ENCODE measurements around the gene LRRC7.

The LRRC7 gene

DNA sequence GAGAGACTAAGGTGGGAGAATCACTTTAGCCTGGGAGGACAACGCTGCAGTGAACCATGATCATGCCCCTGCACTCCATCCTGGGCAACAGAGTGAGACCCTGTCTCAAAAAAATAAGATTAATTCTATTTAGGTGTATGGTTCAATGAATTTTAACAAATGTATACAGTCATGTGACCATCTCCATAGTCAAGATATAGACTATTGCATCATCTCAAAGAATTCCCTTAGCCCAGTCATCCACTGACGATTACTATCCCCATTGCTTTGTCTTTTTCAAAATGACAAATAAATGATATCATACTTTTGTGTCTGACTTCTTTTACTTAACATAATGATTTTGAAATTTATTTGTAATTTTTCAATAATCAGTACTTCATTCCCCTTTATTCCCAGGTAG, 260.0 kb downstream of the LRRC7 start:
- H3K36me3 ChIP-seq (ENCODE audit: control insufficient read depth, insufficient read depth, low read length), result no peaks in the 10 kb centered on the region
- no peak overlapping the region for H3K27ac ChIP-seq (ENCODE audit: low read depth, low read length)
- no peak overlapping the region for H3K4me3 ChIP-seq (ENCODE audit: low read length)
- H3K9ac ChIP-seq (ENCODE audit: low read length), result no peak overlapping the region
- no peaks in the 10 kb centered on the region for H3K27me3 ChIP-seq (ENCODE audit: control insufficient read depth, insufficient read depth, low read length)
- H3K4me1 ChIP-seq (ENCODE audit: control insufficient read depth, insufficient read depth, low read length), result no peaks in the 10 kb centered on the region

DNA sequence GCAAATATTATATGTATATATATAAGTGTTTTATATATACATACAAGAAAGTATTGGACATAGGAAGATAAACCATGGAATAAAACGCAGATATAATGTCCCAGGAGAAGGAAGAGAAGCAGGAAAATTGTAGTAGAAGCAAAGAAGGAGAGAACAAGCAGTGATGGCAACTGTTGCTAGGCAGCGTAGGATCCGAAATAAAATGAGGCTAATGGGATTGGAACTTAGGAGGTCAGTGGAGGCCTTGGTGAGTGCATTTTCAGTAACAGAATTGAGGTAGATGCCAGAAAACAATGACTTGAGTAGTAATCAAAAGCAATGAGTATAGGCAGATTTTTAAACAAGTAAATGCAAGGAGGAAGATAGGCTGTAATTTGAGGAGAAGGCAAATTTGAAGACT, 265.8 kb downstream of the LRRC7 start:
- no peaks in the 10 kb centered on the region for H3K36me3 ChIP-seq (ENCODE audit: control insufficient read depth, insufficient read depth, low read length)
- no peak overlapping the region for H3K27ac ChIP-seq (ENCODE audit: low read depth, low read length)
- no peaks in the 10 kb centered on the region for H3K4me1 ChIP-seq (ENCODE audit: control insufficient read depth, insufficient read depth, low read length)
- H3K4me3 ChIP-seq (ENCODE audit: low read length), result no peak overlapping the region
- H3K9ac ChIP-seq (ENCODE audit: low read length), result no peak overlapping the region
- H3K27me3 ChIP-seq (ENCODE audit: control insufficient read depth, insufficient read depth, low read length), result no peaks in the 10 kb centered on the region

DNA sequence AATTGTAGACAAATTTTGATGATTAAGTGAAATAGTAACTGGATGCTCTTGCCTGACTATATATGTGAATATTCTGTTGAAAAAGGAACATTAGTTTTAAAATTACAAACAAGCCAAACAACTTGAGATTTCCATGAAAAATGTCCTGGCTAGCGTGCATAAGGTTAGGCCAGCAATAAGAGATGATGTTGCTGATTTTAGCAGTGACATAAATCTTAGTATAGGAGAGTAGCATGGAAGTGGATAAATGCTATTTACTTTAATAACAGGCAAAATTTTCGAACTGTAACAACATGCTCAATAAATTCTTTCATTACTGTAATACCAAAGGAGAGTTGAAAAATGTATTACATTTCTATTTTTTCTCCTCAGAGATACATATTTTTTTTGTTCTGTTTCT, 266.6 kb downstream of the LRRC7 start:
- Histone ChIP-seq H3K4me1 (ENCODE audit: control insufficient read depth, insufficient read depth, low read length) (no peaks in the 10 kb centered on the region), H3K27ac (ENCODE audit: low read depth, low read length) (no peak overlapping the region), H3K4me3 (ENCODE audit: low read length) (no peak overlapping the region), H3K36me3 (ENCODE audit: control insufficient read depth, insufficient read depth, low read length) (no peaks in the 10 kb centered on the region), H3K27me3 (ENCODE audit: control insufficient read depth, insufficient read depth, low read length) (no peaks in the 10 kb centered on the region), H3K9ac (ENCODE audit: low read length) (no peak overlapping the region)

DNA sequence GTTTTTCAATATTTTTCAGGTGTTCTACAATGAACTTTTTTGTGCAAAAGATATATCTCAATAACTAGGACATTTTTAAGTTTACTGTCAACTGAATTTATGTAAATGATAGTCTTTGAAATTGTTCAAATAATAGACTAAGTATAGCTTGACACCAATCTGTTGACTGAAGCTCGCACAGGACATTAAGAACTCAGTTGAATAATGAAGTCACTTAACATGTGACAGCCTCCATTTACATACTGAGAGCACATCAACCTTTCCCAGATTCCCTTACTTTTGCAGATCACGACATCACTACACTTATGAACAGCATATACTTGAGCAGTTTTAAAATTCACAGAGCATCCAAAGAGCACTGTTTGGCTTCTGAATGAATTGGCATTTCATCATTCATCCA, 268.2 kb downstream of the LRRC7 start:
- Histone ChIP-seq H3K4me3 (ENCODE audit: low read length) (no peak overlapping the region), H3K27ac (ENCODE audit: low read depth, low read length) (no peak overlapping the region), H3K36me3 (ENCODE audit: control insufficient read depth, insufficient read depth, low read length) (no peaks in the 10 kb centered on the region), H3K4me1 (ENCODE audit: control insufficient read depth, insufficient read depth, low read length) (no peaks in the 10 kb centered on the region), H3K9ac (ENCODE audit: low read length) (no peak overlapping the region), H3K27me3 (ENCODE audit: control insufficient read depth, insufficient read depth, low read length) (no peaks in the 10 kb centered on the region)

DNA sequence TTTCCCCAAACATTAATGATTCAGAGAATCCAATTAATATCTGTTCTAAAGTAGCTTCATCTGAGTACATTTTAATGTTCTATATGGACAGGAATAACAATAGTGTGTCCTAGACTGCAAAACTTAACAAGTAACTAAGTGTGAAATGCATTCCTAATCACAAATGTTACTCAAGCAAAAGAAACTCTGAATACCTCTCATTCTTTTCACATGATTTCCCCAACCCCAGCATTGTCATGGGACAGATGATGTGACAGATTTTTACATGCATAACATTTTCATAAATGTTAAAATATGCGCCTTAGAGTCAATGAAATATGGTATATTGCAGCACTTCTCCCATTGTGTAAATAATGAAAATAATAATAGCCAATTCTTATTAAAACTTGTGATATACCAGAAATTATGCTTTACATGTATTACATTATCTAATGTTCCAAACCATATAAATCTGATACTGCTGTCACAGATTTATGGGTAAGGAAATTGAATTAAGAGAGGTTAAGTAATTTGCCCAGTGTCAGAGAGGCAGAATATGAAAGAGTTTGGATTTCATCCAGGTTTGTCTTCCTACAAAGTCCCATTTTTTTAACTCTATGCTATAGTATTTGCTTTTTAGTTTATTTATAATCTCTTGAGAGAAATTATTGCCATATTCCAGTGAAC, 269.4 kb downstream of the LRRC7 start:
- Histone ChIP-seq H3K27ac (ENCODE audit: low read depth, low read length) (no peak overlapping the region), H3K4me3 (ENCODE audit: low read length) (no peak overlapping the region), H3K27me3 (ENCODE audit: control insufficient read depth, insufficient read depth, low read length) (no peaks in the 10 kb centered on the region)

DNA sequence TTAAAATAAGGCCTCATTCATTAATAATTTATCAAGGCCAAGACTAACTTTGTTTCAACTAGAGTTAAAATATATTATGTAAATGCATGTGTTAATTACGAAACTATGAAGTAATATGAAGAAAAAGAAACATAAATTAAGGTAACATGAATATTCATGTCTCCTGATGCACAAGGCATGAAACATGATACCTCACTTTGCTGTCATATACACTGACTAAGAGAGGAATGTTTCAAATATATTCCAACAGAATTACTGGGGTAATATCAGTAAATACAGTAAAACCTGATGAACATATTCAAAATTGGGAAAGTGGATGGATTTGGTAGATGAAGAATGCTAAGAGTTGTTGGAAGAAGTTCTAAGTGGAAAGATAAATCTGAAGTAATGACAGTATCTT, 274.6 kb downstream of the LRRC7 start:
- no peak overlapping the region for H3K4me3 ChIP-seq (ENCODE audit: low read length)
- no peak overlapping the region for H3K9ac ChIP-seq (ENCODE audit: low read length)
- no peak overlapping the region for H3K27ac ChIP-seq (ENCODE audit: low read depth, low read length)
- no peaks in the 10 kb centered on the region for H3K36me3 ChIP-seq (ENCODE audit: control insufficient read depth, insufficient read depth, low read length)
- no peaks in the 10 kb centered on the region for H3K27me3 ChIP-seq (ENCODE audit: control insufficient read depth, insufficient read depth, low read length)
- no peaks in the 10 kb centered on the region for H3K4me1 ChIP-seq (ENCODE audit: control insufficient read depth, insufficient read depth, low read length)

More for the DNA sequence above, 269.4 kb downstream of the LRRC7 start:
- Histone ChIP-seq H3K9ac (ENCODE audit: low read length) (no peak overlapping the region), H3K4me1 (ENCODE audit: control insufficient read depth, insufficient read depth, low read length) (no peaks in the 10 kb centered on the region), H3K36me3 (ENCODE audit: control insufficient read depth, insufficient read depth, low read length) (no peaks in the 10 kb centered on the region)

DNA sequence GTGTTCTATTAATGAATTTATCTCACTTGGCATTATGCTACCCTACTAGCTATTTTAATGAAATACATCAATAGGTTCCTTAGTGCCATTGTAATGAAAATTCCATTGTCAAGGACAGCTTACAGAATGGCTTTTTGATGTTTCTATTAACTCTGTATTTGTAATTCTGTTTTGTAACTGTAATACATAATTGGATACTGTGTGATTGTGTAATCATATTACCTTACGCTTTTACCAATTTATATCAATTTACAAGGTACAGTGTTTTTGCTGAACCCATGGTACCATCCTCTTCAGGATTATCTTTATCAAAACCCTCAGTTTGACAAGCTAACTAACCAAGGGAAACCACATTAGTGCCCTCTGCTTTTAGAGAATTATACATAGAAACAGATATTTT, 277.9 kb downstream of the LRRC7 start:
- H3K4me1 ChIP-seq (ENCODE audit: control insufficient read depth, insufficient read depth, low read length), result no peaks in the 10 kb centered on the region
- H3K4me3 ChIP-seq (ENCODE audit: low read length), result no peak overlapping the region
- H3K9ac ChIP-seq (ENCODE audit: low read length), result no peak overlapping the region
- H3K27me3 ChIP-seq (ENCODE audit: control insufficient read depth, insufficient read depth, low read length), result no peaks in the 10 kb centered on the region
- no peaks in the 10 kb centered on the region for H3K36me3 ChIP-seq (ENCODE audit: control insufficient read depth, insufficient read depth, low read length)
- H3K27ac ChIP-seq (ENCODE audit: low read depth, low read length), result no peak overlapping the region

DNA sequence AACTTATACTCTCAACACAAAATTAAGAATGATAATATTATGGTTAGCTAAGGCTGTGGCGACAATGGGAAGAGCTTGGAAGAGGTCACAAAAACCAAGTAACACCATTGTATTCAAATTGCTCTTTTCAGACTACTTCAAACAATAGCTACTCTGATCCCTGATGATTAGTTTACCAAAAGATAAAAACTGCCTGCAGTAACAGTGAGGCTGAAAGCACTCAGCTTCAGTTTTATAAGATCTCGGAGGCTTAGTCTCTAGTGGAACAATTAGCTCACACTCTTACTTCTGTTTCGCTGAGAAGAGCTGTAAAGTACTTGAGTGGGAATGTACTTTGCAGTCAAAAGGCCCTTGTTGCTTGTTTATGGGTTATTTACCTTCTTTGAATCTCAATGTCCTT, 278.5 kb downstream of the LRRC7 start:
- Histone ChIP-seq H3K27ac (ENCODE audit: low read depth, low read length) (no peak overlapping the region), H3K36me3 (ENCODE audit: control insufficient read depth, insufficient read depth, low read length) (no peaks in the 10 kb centered on the region), H3K4me3 (ENCODE audit: low read length) (no peak overlapping the region), H3K9ac (ENCODE audit: low read length) (no peak overlapping the region), H3K4me1 (ENCODE audit: control insufficient read depth, insufficient read depth, low read length) (no peaks in the 10 kb centered on the region), H3K27me3 (ENCODE audit: control insufficient read depth, insufficient read depth, low read length) (no peaks in the 10 kb centered on the region)

DNA sequence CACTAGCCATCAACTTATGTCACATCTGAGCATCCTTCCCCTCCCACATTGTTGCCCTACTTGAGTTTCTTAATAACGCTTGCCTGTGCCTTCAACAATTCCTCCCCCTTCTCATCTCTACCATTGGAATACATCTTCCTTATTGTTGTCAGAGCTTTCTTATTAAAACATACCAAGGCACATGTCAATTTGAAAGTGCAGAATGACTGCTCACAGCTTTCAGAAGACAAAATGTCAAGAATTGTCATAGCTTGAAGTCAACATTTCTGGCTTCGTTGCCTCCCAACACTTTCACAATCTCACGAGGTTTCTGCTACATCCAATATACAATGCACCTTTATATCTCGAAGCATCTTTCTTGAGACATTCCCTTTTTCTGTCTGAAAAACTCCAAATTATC, 279.9 kb downstream of the LRRC7 start:
- H3K27ac ChIP-seq (ENCODE audit: low read depth, low read length), result no peak overlapping the region
- H3K4me1 ChIP-seq (ENCODE audit: control insufficient read depth, insufficient read depth, low read length), result no peaks in the 10 kb centered on the region
- H3K27me3 ChIP-seq (ENCODE audit: control insufficient read depth, insufficient read depth, low read length), result no peaks in the 10 kb centered on the region
- H3K36me3 ChIP-seq (ENCODE audit: control insufficient read depth, insufficient read depth, low read length), result no peaks in the 10 kb centered on the region
- H3K4me3 ChIP-seq (ENCODE audit: low read length), result no peak overlapping the region
- no peak overlapping the region for H3K9ac ChIP-seq (ENCODE audit: low read length)

DNA sequence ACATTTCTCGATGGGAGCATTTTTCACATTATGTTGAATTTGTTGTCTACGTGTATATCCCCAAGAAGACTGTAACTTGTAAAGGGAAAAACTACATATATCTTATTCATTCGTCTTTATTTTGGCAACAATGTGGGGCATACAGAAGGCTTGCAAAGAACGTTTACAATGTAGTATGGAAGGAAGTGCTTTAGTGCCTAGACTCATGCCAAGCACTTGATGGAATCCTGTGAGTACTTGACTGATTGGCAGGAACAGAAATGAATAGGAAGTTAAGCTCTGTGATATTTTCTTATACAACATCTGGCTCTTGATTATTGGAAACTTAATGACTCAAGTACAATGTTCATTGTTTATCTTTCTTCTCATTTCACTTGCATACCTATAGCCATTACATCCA, 284.4 kb downstream of the LRRC7 start:
- H3K27ac ChIP-seq (ENCODE audit: low read depth, low read length), result no peak overlapping the region
- no peak overlapping the region for H3K9ac ChIP-seq (ENCODE audit: low read length)
- no peaks in the 10 kb centered on the region for H3K36me3 ChIP-seq (ENCODE audit: control insufficient read depth, insufficient read depth, low read length)
- no peaks in the 10 kb centered on the region for H3K4me1 ChIP-seq (ENCODE audit: control insufficient read depth, insufficient read depth, low read length)
- no peaks in the 10 kb centered on the region for H3K27me3 ChIP-seq (ENCODE audit: control insufficient read depth, insufficient read depth, low read length)
- no peak overlapping the region for H3K4me3 ChIP-seq (ENCODE audit: low read length)

DNA sequence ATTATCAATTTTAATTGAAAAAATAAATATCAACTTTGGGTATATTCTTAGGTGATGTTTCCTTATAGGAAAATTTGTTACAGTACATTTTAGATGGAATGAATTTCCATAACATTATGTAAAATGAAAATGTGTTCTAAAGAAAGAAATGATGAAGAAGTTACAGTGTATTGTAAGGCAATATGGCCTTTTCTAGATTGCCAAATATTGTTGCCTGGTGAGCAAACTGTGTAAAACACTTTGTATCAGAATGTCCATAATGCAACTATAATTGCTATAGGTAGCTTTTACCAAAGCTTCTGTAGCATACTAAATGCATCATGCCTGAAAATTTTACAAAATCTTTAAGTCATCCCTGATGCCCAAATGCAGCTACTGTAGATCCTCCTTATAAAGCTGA, 285.0 kb downstream of the LRRC7 start:
- no peaks in the 10 kb centered on the region for H3K36me3 ChIP-seq (ENCODE audit: control insufficient read depth, insufficient read depth, low read length)
- H3K4me1 ChIP-seq (ENCODE audit: control insufficient read depth, insufficient read depth, low read length), result no peaks in the 10 kb centered on the region
- H3K27ac ChIP-seq (ENCODE audit: low read depth, low read length), result no peak overlapping the region
- H3K9ac ChIP-seq (ENCODE audit: low read length), result no peak overlapping the region
- H3K4me3 ChIP-seq (ENCODE audit: low read length), result no peak overlapping the region
- no peaks in the 10 kb centered on the region for H3K27me3 ChIP-seq (ENCODE audit: control insufficient read depth, insufficient read depth, low read length)

DNA sequence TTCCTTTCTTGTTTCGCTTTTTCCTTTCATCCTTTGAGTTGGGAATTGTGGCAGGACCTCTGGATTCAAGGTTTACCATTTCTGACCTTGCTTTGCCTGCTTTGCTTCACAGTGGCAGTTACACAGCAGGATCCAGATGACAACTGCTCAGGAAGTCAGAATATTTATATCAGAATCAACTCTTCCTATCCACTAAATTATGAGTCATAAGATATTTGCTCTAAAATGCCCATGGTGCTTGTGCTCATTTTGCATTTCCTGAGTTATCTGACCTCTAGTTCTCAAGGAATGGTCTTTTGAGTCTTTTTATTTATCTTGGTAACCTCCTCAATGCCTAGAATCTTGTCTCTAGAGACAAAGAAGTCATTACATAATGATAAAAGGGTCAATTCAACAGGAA, 290.8 kb downstream of the LRRC7 start:
- no peak overlapping the region for H3K4me3 ChIP-seq (ENCODE audit: low read length)
- H3K9ac ChIP-seq (ENCODE audit: low read length), result no peak overlapping the region
- no peaks in the 10 kb centered on the region for H3K36me3 ChIP-seq (ENCODE audit: control insufficient read depth, insufficient read depth, low read length)
- H3K4me1 ChIP-seq (ENCODE audit: control insufficient read depth, insufficient read depth, low read length), result no peaks in the 10 kb centered on the region
- no peak overlapping the region for H3K27ac ChIP-seq (ENCODE audit: low read depth, low read length)
- H3K27me3 ChIP-seq (ENCODE audit: control insufficient read depth, insufficient read depth, low read length), result no peaks in the 10 kb centered on the region

DNA sequence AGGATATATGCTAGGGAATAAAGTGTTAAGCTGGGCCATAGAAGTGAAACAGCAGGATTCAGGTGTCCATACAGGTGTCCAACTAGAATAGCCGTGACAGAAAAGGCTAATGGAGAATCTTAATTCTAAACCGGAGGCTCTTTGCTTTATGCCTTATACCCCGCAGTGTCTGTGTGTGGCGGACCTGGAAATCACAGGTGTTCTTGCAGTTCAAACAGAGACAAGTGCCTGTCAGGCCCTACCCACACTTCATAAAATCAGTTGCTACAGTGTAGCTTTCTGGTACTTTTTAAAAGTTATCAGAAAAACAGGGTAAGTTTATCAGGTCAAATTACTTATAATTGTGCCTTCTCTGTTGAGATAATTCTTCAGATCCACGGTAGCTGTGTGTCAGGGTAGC, 293.9 kb downstream of the LRRC7 start:
- H3K4me1 ChIP-seq (ENCODE audit: control insufficient read depth, insufficient read depth, low read length), result no peaks in the 10 kb centered on the region
- H3K9ac ChIP-seq (ENCODE audit: low read length), result no peak overlapping the region
- H3K4me3 ChIP-seq (ENCODE audit: low read length), result no peak overlapping the region
- H3K36me3 ChIP-seq (ENCODE audit: control insufficient read depth, insufficient read depth, low read length), result no peaks in the 10 kb centered on the region
- no peak overlapping the region for H3K27ac ChIP-seq (ENCODE audit: low read depth, low read length)
- H3K27me3 ChIP-seq (ENCODE audit: control insufficient read depth, insufficient read depth, low read length), result no peaks in the 10 kb centered on the region
